ENCODE results near the gene PTPN22.

Gene PTPN22

DNA sequence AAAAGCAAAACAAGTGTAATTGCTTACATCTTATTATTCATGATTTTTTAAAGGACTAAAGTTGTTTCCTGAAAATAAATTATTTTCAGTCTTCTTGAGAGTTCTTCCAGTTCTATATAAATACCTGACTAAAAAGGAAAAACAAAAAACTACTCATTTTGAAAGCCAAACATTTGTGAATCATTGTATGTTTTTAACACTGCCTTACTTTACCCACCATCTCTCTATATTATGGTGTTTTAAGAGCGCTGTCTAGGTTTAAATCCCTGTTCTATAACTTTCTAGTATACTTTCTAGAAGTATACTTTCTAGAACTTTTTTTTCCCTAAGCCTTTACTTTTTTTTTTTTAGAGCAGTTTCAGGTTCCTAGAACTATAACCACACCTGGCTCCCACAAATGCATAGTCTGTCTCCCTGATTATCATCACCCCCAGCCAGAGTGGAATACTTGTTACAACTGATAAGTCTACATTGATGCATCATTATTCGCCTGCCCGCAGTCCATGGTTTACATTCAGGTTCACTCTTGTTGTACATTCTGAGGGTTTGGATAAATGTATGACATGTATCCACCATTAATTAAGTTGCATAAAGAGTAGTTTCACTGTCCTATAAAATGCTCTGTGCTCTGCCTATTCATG, 69.0 kb downstream of the PTPN22 start:
- no peak overlapping the region for H3K4me3 ChIP-seq (ENCODE audit: low read depth, low read length)
- TF ChIP-seq, protein P1, sequence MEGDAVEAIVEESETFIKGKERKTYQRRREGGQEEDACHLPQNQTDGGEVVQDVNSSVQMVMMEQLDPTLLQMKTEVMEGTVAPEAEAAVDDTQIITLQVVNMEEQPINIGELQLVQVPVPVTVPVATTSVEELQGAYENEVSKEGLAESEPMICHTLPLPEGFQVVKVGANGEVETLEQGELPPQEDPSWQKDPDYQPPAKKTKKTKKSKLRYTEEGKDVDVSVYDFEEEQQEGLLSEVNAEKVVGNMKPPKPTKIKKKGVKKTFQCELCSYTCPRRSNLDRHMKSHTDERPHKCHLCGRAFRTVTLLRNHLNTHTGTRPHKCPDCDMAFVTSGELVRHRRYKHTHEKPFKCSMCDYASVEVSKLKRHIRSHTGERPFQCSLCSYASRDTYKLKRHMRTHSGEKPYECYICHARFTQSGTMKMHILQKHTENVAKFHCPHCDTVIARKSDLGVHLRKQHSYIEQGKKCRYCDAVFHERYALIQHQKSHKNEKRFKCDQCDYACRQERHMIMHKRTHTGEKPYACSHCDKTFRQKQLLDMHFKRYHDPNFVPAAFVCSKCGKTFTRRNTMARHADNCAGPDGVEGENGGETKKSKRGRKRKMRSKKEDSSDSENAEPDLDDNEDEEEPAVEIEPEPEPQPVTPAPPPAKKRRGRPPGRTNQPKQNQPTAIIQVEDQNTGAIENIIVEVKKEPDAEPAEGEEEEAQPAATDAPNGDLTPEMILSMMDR (conservative IDR thresholded peaks at IDR 0.05; ENCODE audit: low read depth, low read length): no peak
- DNase-seq (ENCODE audit: low read depth): no peak

DNA sequence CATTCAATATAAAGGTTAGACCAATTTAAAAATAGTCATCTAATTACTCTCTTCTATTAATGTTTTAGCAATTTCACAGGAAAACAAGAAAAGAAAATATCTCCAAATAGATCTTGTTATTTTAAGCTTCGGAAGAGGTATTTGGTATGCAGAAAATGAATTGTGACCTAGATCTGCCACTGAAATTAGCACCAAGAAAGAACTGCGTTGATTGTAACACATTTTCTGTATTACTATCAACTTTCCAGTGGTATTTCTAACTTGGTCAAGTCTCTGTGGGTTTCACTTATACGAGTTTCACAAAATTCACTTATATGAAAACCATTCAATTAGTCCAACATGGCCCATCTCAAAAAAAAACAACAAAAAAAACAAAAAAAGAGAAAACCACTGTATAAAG, 71.0 kb downstream of the PTPN22 start:
- TF ChIP-seq, protein P1 (conservative IDR thresholded peaks at IDR 0.05; ENCODE audit: low read depth, low read length): no peak
- no peak for DNase-seq (ENCODE audit: low read depth)
- H3K4me3 ChIP-seq (ENCODE audit: low read depth, low read length): no peak overlapping the region

DNA sequence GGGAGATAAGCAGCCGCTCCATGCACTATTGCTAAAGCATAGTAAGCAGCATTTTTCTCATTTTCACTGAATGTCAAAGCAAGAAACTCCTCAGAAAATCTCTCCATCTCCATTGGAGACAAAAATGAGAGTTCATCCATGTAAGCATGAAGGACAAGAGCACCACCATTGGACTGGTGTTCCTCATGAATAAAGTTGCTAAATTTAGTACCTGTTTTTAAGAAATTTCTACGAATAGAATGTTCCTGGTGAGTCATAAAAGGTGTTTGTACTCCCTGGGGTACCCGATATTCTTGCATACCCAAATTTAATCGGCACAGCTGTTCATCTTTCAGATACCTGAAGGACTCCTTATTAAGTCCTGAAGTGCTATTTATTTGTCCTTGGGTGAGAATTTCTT, 74.0 kb downstream of the PTPN22 start:
- H3K4me3 ChIP-seq (ENCODE audit: low read depth, low read length): no peak overlapping the region
- DNase-seq (ENCODE audit: low read depth): no peak
- TF ChIP-seq, protein P1 (conservative IDR thresholded peaks at IDR 0.05; ENCODE audit: low read depth, low read length): no peak

DNA sequence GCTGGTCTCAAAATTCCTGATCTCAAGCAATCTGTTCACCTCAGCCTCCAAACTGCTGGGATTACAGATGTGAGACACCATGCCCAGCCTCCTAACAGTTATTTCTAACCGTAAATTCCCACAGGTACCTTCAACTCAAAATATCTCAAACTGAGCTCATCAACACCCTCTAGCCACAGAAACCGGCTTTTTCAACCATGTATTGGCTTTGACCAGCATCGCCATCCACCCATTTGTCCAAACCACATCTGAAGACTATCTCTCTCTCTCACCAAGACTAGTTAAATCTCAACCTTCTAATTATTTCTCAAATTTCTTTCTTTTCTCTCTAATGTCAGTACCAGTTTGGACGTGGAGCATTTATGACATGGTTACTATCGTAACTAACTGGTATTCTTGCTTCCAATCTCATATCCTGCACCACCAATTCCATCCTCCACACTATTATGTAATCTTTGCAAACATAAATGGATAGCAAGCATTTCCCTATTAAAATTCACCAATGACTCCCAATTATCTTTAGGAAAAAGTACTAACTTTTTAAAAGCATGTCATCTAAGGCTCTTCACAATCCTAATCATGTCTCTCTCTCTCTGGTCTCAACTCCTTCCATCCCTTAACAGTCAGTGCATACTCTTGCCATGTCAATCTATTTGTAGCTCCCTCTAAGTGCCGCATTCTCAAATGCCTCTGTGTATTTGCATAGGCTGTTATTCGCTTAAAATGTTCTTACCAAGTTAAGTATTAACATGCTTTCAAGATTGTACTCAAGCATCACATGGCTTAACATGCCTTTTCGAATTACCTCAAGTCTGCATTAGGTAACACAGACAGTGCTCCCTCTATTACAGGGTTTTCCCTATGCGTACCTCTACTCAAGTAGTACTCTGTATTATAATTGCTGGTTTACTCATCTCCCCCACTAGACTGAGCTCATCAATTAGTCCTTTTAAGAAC, 77.4 kb downstream of the PTPN22 start:
- TF ChIP-seq, protein P1 (conservative IDR thresholded peaks at IDR 0.05; ENCODE audit: low read depth, low read length): no peak
- no peak overlapping the region for H3K4me3 ChIP-seq (ENCODE audit: low read depth, low read length)
- DNase-seq (ENCODE audit: low read depth): no peak

DNA sequence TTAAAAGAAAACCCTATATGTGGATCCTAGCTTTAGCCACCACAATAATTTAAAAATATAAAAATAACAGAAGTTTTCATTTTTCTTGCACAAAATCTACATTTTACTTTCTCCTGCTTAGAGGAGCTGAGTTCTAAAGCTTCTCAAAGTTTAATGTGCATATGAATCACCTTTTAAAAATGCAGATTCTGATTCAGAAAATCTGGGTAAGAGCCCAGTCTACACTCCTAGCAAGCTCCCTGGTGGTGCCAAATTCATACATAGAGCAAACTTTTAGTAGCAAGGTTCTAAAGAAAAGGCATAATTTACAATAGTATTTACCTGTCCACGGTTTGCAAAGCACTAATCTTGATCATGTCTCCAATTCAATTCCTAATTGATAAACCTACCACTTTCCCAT, 78.5 kb downstream of the PTPN22 start:
- TF ChIP-seq, protein P1 (conservative IDR thresholded peaks at IDR 0.05; ENCODE audit: low read depth, low read length): no peak
- no peak overlapping the region for H3K4me3 ChIP-seq (ENCODE audit: low read depth, low read length)
- DNase-seq (ENCODE audit: low read depth): peak; percentile 30

DNA sequence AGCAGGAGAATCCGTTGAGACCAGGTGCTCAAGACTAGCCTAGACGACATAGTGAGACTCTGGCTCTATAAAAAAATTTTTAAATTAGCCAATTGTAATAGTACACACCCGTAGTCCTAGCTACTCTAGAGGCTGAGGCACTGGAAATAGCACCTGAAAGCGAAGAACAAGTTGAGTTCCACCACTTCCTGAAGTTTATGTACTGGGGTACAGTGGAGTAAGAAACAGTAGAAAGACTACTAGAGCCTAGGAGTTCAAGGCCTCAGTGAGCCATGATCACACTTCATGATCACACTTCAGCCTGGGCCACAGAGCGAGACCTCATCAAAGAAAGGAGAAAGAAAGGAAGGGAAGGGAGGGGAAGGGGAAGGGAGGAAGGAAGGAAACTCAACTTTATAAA, 79.0 kb downstream of the PTPN22 start:
- H3K4me3 ChIP-seq (ENCODE audit: low read depth, low read length): no peak overlapping the region
- DNase-seq (ENCODE audit: low read depth): no peak
- TF ChIP-seq, protein P1 (conservative IDR thresholded peaks at IDR 0.05; ENCODE audit: low read depth, low read length): no peak

Data from choroid plexus epithelial cell (primary cell).